ENCODE measurements around the gene CPB2.

CPB2 gene

DNA sequence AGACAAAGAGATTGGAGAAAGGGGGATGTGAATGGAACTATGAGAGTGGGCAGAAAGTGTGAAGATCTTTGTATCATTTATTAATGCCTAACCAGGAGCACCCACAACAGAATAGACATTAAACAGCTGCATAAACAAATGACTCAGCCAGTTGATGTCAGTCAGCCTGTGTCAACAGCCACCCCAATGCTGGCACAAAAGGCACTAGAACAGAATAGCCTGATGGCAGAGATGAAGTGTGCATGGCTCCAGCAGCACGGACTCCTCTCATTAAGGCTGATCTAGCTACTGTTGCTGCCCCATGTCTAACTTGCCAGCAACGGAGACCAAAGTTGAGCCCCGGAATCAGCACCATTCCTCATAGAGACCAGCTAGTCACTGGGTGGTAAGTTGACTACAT lies 7.8 kb downstream of the CPB2 start:
- no peak for FAIRE-seq

DNA sequence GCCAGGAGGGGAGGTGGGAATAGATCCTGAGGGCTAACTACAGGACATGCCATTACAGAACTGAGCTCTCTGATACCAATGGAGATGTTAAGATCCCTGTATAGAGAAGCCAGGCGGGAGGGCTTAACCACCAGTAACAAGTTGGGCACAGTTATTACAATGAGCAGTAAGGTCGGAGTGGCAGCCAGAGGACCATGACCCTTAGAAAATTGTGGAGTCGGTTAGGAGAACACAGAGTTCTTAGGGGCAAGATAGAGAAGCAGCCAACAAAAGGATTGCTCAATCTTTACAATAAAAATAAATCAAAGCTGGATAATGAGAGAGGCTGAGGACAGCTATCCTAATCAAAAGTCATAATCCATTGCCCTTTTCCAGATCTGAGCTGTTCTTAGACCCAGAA lies 10.4 kb downstream of the CPB2 start:
- no peak for FAIRE-seq

DNA sequence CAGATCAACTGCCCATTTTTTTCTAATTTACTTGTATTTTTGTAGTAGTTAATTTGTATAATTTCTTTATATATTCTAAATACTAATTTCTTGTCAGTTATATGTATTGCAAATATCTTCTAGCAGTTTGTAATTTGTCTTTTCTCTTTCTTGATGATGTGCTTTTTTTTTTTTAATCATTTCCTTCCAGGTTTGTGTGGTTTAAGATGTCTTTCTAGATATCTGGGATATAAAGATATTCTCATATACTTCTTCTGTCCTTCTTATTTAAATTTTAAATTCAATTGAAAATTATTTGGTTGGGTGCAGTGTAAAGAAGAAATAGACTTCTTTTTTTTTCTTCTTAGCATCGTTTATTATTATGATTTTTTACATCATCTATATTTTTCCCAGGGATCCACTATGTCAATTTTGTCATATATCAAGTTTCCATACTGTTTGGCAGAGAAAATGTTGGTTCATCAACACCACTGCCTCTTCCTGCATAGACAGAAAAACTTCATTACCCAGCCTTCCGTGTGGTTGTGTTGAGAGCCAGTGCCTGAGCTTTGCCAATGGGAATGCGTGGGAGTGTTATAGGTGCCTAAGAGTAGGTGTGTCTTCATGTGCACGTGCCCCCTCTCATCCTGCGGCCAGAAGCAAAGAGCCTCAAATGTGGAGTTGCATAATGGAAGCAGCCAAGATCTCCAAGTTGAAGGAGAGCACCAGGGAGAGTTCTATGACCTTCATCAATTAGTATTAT lies 15.8 kb downstream of the CPB2 start:
- no peak for FAIRE-seq

DNA sequence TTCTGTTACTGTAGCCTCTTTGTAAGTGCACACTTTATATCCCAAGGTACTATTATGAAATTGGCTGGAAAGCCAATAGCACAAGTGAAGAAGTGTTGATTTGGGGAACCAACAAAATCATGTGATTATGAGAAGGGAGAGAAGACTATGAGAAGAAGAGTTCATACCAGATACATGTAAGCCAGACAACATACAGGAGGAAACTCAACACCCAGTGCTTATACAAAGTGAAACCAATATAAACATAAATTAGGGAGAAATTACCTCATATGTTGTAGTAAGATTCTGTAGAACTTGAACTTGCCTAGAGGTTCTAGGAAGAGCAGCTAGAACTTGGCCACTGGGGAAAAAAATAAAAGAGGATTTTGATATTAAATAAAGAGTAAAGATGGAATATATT lies 17.4 kb downstream of the CPB2 start:
- no peak for FAIRE-seq

DNA sequence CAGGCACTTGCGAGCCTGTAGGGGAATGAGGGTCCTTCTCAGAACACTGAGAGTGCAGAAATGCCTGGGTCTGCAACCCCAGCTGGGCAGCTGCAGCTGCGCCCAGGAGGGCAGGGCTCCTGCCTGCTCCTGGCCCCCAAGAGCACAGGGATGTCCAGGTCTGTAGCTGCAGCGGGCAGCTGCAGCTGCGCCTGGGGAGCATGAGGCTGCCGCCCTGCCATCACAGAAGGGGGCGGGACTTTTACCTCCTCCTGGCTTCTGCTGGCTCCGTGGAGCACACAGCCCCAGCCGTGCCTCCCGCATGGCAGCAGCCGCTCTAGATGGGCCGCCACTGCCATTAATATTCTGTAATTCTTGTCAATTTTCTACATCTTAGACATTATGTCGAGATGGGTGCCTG lies 17.8 kb downstream of the CPB2 start:
- no peak for FAIRE-seq

DNA sequence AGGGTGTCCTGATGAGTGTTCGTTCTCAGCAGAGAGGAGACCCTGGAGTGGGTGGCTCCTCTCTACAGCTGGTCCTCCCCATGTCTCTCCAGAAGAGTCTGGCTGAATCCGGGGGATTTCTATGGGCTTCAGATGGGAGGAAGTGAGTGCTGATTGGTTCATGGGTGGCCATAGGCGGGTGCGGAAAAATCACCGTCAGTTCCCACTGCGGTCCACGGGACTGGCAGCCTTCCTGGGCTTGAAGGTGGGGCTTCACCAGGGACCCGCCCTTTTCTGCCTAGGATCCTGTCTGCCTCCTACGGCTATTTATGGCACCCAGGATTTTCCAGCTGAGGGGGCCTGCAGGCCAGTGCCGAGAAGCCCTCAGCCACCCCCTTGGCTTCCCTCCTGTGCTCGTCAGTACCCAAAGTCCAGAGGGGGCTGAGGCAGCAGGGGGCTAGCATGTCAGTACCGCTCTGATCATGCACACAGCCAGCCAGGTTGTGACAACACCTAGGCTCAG lies 18.4 kb downstream of the CPB2 start:
- FAIRE-seq: no peak

DNA sequence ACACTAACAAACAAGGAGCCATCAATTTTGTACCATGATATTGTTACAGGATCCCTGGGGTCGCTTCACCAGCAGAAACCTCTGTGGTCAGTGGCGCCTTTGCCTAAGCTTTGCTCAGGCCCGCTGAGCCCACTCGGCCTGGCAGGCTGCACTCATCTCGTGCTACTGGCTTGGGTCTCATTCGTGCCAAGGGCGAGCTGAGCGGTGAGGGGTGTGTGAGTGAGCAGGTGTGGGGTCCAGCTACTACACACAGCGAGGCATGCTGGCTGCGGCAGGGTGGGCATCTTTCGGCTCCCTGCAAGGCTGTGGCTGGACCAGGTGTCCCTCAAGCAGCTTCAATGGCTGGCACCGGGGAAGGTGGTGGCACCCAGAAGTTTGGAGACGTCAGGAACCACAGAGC lies 19.1 kb downstream of the CPB2 start:
- FAIRE-seq: no peak

DNA sequence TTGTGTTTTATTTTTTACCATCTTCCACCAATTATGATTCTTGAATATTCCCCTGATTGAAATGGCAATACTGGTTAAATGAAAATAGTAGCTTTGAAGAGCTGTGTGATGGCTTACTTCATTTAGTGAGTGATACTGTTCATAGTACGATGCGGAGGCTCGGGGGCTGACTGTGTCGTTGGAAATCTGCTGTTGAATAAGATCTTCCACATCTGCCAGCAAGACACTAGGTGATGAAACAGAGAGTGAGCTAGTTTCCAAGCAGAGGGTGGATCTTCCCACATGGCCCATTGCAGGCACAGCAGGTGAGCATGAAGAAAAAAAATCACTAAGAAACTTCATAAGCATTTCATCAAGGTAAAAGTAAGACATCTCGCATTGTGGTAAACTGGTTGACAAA lies 22.5 kb downstream of the CPB2 start:
- FAIRE-seq: no peak

DNA sequence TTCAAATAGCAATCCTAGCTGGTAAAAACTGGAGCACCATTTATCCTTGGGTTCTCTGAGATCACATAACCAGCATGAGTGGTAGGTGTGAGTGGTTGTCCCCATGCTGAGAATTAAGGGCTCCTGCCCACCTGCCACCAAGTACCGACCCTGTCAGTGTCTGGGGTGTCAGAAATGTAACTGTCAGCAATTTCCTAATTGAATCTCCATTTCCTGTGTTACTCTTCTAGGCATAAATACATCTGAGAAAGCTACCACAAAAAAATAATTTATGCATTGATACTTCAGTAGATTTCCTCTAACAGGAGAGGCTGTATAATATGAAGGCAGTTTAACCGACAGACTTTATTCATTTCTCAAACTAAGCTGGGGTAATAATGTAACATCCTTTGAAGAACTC lies 25.1 kb downstream of the CPB2 start:
- FAIRE-seq: no peak

DNA sequence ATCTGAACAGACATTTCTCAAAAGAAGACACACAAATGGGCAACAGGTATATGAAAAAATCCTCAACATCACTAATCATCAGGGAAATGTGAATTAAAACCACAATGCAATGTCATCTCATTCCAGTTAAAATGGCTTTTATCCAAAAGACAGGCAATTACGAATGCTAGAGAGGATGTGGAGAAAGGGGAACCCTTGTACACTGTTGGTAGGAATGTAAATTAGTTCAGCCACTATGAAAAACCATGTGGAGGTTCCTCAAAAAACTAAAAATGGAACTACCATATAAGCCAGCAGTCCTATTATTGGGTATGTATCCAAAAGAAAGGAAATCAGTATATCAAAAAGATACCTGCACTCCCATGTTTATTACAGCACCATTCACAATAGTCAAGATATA lies 27.6 kb downstream of the CPB2 start:
- FAIRE-seq: no peak

DNA sequence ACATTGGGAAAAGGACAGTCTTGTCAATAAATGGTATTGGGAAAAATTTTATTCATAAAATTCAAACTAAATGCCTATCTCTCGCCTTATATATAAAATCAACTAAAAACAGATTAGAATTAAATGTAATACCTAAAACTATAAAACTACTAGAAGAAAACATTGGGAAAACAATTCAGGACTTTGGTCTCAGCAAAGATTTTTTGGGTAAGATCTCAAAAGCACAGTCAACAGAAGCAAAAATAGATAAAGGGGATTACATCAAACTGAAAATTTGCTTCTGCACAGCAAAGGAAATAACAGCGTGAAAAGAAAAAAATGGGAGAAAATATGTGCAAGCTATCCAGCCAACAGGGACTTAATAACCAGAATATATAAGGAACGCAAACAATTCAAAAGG lies 28.0 kb downstream of the CPB2 start:
- FAIRE-seq: no peak

DNA sequence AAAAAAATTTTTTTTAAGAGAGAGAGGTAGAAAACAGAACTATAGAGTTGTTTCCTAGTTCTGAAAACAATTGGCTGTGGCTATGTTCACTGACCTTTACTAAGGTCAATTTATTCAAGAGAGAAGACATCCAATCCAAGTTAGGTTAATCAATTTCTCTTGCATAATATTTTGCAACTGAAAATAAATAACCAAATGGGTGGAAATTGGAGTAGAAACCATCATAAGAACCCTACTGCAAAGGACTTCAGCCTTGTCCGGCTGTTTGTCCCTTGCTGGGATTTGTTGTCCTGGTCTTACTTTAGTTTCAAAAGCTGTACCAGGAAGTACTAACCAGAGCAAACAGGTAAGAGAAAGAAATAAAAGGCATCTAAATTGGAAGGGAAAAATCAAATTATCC lies 29.0 kb downstream of the CPB2 start:
- no peak for FAIRE-seq

DNA sequence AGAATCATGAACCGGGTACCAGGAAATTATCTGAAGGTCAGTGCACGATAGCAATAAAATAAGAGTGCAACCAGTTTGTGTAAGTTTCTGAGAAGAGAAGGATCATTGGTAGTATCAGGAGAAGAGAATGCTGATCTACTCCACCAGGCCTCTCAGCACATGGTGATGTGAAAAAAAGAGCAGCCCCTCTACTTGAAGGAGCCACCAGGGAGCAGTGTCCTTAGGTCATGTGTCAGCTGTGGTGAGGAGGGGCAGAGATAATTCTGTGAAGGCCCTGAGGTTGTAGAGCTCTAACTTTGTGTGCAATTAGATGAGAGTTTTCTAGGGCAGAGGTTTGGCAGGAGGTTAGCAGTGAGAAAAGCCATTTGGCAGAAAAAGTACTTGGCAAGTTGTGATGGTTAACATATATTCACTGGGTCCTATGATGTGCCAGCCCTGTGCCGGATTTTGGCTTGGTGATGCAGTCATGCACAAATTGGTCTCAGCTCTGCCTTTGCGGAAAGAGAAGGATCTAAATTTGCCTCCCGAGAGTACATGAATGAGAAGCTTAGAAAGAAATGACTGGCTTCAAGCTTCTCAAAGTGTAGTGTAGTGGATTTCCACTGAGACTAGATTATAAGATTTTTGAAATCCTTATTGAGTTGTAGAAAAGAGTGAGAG lies 33.1 kb downstream of the CPB2 start:
- FAIRE-seq: no peak

DNA sequence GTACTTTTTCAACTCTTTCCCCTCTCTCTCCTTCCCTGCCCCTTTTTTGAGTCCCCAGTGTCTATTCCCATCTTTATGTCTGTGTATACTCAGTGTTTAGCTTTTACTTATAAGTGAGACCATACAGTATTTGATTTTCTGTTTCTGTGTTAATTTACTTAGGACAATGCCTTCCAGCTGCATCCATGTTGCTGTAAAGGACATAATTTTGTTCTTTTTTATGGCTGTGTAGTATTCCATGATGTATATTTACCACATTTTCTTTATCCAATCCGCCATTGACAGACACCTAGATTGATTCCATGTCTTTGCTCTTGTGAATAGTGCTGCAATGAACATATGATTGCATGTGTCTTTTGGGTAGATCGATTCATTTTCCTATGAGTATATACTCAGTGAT lies 41.5 kb downstream of the CPB2 start:
- no peak for FAIRE-seq

DNA sequence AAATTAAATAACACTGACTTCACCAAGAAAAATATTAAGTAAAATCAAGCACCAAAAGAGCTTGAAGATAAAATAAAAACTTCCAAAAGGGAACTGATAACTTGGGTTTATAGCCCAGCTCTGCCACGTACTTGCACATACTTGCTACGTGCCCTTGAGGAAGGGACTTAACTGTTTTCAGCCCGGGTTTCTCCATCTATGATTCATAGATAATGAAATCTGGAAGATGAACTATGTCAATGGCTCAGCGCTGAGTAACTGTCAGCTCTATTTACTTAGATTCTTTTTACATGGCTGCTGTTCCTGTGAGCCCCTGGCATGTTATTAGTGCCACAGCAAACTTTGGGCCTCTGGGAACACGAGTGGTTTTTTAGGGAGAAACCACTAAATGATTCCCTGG lies 42.6 kb downstream of the CPB2 start:
- FAIRE-seq: no peak

DNA sequence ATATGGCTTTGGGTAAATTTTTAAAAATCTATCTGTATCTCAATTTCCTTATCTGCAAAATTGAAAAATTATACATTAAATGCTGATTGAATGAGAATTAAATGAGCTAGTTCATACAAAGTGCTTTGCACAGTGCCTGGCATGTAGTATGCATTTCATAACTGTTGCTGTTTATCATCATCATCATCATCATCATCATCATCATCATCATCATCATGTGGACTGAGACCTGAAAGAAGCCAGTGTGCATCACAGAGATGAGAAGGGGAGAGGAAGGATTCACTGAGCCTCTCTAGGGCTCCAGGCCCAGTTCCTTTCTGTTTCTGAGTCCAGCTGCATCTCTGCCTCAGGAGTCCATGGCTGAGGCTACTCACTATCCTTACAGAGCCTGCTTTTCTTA lies 45.4 kb downstream of the CPB2 start:
- FAIRE-seq: no peak

DNA sequence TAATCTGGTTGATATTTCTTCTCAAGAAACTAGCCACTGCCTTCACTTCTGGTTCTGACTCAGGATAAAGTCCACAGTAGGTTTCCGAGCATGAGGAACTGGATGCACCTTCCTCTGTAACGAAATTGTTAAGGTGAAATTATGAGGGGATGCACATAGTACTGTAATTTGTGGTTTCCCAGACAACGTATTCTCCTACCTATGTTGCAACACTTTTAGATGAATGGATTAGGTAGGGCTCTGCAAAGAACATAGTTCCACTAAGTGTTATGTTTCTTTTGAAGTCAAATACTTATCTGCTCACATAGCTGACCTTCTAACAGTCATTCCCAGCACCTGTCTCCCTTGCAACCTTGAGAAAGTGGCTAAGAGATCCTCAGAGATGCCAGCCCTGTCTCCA lies 46.6 kb downstream of the CPB2 start:
- FAIRE-seq: no peak

DNA sequence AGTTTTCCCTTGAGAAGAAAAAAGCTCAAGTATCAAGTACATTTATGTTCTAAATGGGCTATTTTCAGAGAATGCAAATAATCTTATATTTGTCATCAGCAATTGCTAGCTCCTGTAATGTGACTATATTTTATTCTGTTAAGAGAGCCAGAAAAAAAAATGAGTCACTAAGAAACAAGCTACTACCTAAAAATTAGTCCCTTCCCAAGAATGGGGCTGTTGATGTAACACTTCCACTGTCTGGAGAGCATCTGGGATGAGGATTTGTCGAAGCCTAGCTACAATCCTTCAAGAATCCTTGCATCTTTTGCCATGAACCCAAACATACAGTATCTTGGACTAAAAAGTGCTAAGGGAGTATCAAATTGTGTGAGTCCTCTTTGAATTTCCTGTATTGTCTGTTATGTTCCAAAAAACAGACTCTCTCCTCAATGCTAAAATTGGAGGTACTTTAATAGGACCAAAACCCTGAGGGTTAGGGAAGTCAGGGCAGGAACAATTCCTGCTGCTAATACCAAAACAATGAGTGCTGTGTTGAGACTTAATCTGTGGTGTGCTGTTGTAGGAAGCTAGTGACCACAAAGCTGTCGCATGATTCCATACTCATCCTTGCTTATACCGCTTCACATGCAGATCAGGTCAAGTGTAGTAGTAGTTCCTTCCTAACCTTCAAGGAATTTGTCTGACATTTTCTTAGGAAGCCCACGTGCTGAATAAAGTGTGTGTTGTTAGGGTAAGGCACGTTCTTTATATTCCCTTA lies 47.4 kb downstream of the CPB2 start:
- FAIRE-seq: no peak

DNA sequence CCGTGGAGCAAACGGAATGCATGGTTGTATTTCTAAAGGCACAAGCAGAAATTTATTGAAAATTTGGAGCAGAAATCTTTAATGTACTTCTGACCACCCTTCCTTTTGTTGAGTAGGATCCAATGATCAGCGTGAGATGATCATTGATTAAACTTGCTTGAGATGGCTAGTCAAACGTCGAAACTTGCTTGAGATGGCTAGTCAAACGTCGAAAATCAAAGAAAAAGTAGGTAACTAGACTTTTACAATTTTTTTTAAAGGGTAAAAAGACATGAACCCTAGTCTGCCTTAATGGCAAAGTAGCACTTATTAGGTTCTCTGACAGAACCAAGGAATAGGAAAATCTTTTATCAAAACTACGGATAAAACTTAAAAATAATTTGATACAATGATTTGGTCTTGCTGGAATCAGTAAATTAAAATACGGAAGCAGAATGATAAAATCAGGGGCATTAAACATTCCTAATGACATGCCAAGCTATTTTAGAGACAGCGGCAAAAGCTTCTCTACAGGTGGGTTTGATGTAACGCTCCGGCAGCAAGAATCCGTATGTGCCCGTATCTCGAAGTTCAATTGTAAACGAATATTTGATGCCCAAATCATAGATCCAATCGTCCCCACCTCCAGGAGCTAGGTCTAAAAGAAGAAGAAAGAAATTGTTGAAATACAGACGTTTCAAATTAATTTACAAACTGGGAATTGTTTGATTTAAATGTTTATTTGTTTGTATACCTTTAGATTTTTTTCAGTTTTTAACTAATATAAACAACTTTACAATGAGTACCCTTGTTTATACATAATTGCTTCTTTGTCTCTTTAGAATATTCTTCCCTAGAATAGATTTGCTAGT lies 51.4 kb downstream of the CPB2 start:
- no peak for FAIRE-seq

DNA sequence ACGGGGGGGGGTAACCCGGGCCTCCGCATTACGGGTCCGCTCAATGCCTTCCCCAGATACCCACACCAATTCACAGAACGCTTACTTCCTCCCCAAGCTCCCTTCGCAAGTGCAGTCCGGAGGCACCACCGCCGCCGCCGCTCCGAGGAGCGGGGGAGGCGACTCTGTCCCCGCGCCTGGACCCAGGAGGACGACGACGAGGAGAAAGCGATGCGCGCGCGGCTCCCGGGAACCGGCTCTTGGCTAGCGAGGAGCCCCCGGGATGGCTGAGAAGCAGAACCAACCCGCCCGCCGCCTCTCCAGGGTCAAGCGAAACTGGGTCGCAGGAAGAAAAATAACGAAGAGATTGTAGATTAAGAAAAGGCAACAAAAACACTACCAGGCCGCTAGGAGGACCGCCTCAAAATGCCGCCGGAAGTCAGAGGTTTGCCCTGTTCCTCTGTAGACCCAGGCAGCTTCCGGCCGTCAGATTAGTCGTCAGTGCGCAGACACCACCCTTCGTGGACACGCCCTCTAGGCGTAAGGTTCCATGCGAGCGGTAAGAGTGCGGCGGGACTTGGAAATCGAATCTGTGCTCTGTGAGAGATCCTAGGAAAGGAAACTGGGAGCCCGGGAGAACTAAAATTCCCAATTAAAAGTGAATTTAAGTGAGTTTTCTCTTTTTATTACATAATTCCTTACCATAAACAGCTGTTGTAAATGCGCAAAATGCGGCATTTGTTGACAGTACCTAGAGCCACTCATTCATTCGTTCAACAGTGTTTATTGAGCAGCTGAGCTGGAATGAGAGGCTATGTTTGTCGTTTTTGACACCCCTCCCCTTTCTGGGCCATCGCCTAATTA lies 52.3 kb downstream of the CPB2 start, which contains the start of gene ZC3H13:
Gene ZC3H13 (minus strand): TSS at position 428 of the 843 bp plus-strand sequence. CDS start 7,239 bp downstream, outside the sequence.
- FAIRE-seq: peak; percentile 92

DNA sequence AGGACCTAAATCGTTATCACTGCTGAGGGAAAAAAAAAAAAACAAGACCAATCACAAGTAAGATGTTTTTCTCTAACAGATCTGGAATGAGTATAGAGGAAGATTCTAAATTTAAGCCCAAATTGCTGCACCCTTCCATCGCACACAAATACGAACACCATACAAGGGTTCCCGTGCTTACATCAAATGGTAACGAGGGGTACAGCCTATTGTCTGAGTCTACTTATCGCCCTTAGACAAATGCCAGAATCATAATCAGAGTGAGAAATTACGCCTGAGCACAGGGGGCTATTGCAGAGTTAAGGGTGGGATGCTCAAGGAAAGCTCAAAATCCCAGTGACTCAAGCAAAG lies 52.9 kb downstream of the CPB2 start:
- FAIRE-seq: no peak

DNA sequence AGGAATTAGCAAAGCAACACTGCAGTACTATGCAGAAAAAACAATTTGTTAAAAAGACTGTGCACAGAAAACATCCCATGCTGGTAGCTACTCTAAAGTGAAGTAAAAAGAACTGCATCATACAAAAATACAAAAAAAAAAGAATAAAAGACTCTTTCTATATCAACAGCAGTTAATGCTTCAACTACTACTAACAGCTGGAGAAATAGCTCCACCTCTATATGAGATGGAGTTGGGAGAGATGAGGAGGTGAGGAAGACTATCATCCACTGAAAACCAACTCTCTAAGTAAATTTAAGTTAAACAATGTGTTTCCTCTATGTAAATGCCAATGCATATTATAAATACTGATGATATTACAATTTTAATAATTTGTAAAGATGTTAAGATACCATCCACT lies 54.1 kb downstream of the CPB2 start:
- no peak for FAIRE-seq

Data from A204.1 (cell line).